ENCODE results near the gene SH3BP5L.
A peak's percentile ranks its signal among the peaks of the same experiment; 100 is the strongest.
"Not testable (repeated sequence)": the region's sequence is repeated elsewhere in the genome, so short reads cannot be mapped to it uniquely, and the experiment has no call there.

SH3BP5L gene

GRCh38 chr1:248831842-248832241 is 6.1 kb upstream of the SH3BP5L start:
- DNase-seq, result no peak

GRCh38 chr1:248830718-248831017 is 5.0 kb upstream of the SH3BP5L start:
- DNase-seq, result not testable (repeated sequence)

GRCh38 chr1:248828845-248829244 is 3.1 kb upstream of the SH3BP5L start:
- DNase-seq, result no peak

- no peak for DNase-seq
These were observed 174 bp downstream of the SH3BP5L start for GRCh38 chr1:248825573-248825908.

GRCh38 chr1:248825136-248825535 is 579 bp downstream of the SH3BP5L start:
- peak; percentile 25 for DNase-seq

GRCh38 chr1:248824701-248825100 is 1.0 kb downstream of the SH3BP5L start:
- no peak for DNase-seq

- DNase-seq, result no peak
These were observed 1.4 kb downstream of the SH3BP5L start for GRCh38 chr1:248824301-248824700.

GRCh38 chr1:248823517-248824001 is 2.2 kb downstream of the SH3BP5L start:
- no peak for DNase-seq

- no peak for DNase-seq
These were observed 3.3 kb downstream of the SH3BP5L start for GRCh38 chr1:248822148-248823032.

GRCh38 chr1:248821641-248822040 is 4.1 kb downstream of the SH3BP5L start:
- DNase-seq, result no peak

- DNase-seq, result no peak
These were observed 4.6 kb downstream of the SH3BP5L start for GRCh38 chr1:248821101-248821500.

GRCh38 chr1:248820041-248820585 is 5.6 kb downstream of the SH3BP5L start:
- no peak for DNase-seq

GRCh38 chr1:248818505-248819374 is 7.0 kb downstream of the SH3BP5L start:
- no peak for DNase-seq

- DNase-seq, result no peak
These were observed 8.7 kb downstream of the SH3BP5L start for GRCh38 chr1:248817065-248817464.

- DNase-seq, result no peak
These were observed 9.5 kb downstream of the SH3BP5L start for GRCh38 chr1:248816042-248816851.

- no peak for DNase-seq
These were observed 10.2 kb downstream of the SH3BP5L start for GRCh38 chr1:248815407-248816034.

GRCh38 chr1:248814351-248814750 is 11.4 kb downstream of the SH3BP5L start:
- DNase-seq, result no peak

GRCh38 chr1:248813546-248813945 is 12.2 kb downstream of the SH3BP5L start:
- no peak for DNase-seq

GRCh38 chr1:248812736-248813425 is 12.8 kb downstream of the SH3BP5L start:
- no peak for DNase-seq

GRCh38 chr1:248811514-248812490 is 13.9 kb downstream of the SH3BP5L start:
- no peak for DNase-seq
